HepG2 (cell line): ENCODE data around the gene ARHGEF26. TPM values are rescaled to one million over a fixed set of nuclear protein-coding genes. Genes with fewer than 3 reads are reported as not detected.

Source experiments
- ATAC-seq: fragments of 200-7000 bp; cut with Tn5 transposase; 3 replicates; pipeline ENCODE4 v1.9.1; 2020; ENCODE audit warnings: mild to moderate bottlenecking, moderate library complexity
- BruUV-seq: library from RNA; stranded (reverse); fragments of 400-500 nt; replicated peaks from 2 replicates; lab custom pipeline; 2021; lab: Mats Ljungman, UMichigan
- CTCF ChIA-PET: fragments of 300-600 bp; formaldehyde crosslinking; extraction: SDS; loops from one replicate; lab custom pipeline; 2021; ENCODE audit warnings: low total read pairs, inconsistent platforms, low intra/inter-chr PET ratio; lab: Yijun Ruan, JAX
- POLR2A ChIA-PET: fragments of 350-600 bp; sonication (Branson Sonifier 250); formaldehyde crosslinking; loops from one replicate; lab custom pipeline; 2020; ENCODE audit warnings: antibody characterized with exemption, inconsistent platforms; lab: Yijun Ruan, JAX
- DNase-seq: peaks from one replicate; pipeline ENCODE4 v3.0.0-alpha.2; 2015; ENCODE audit warnings: low spot score
- FAIRE-seq: peaks from 3 replicates; lab custom pipeline; 2011; peaks lifted over from hg19 to GRCh38; lab: Jason Lieb, UNC
- H2AFZ ChIP-seq: one replicate; pipeline ENCODE4 v1.6.1; 2011; ENCODE audit warnings: low read length, inconsistent platforms
- H3K27ac ChIP-seq: fragments of 300-600 bp; 3 replicates; pipeline ENCODE4 v1.8.0; 2011; ENCODE audit warnings: mixed run types, mild to moderate bottlenecking, mixed read lengths, low read length, inconsistent platforms; ENCODE audit not compliant: insufficient read depth; ENCODE audit errors: extremely low read length
- H3K27me3 ChIP-seq, 2 experiments: fragments of 200-600 bp in 1 of 2; 2 replicates in 1 of 2; 3 replicates in 1 of 2; pipeline versions ENCODE4 v1.6.0 to v1.8.0; 2011; ENCODE audit warnings: low read length in 2 of 2, mild to moderate bottlenecking in 2 of 2, moderate library complexity in 2 of 2, inconsistent platforms in 1 of 2; ENCODE audit not compliant: insufficient read depth in 2 of 2, control insufficient read depth in 1 of 2
- H3K36me3 ChIP-seq, 2 experiments: fragments of 200-600 bp in 1 of 2; replicated peaks in 1 of 2; 2 replicates in 1 of 2; 3 replicates in 1 of 2; pipeline versions ENCODE4 v1.5.1 to v1.8.0; 2011; ENCODE audit warnings: low read length in 2 of 2, inconsistent platforms in 1 of 2; ENCODE audit not compliant: insufficient read depth in 2 of 2, control insufficient read depth in 1 of 2
- H3K4me1 ChIP-seq: 2 replicates; pipeline ENCODE4 v1.5.1; 2012; ENCODE audit warnings: low read length, inconsistent platforms; ENCODE audit not compliant: insufficient read depth
- H3K4me2 ChIP-seq: 2 replicates; pipeline ENCODE4 v1.6.0; 2011; ENCODE audit warnings: low read depth, low read length, inconsistent platforms
- H3K4me3 ChIP-seq, 3 experiments: fragments of 200-600 bp in 1 of 3; sonication (generic), shearing (Covaris generic) in 1 of 3; replicated peaks in 1 of 3; 2 replicates each; pipeline ENCODE4 v1.5.1; 2011 to 2016; ENCODE audit warnings: low read length in 3 of 3, inconsistent platforms in 2 of 3, low read depth in 2 of 3, mild to moderate bottlenecking in 2 of 3, control low read depth in 1 of 3, mixed read lengths in 1 of 3; ENCODE audit not compliant: insufficient read depth in 1 of 3
- H3K79me2 ChIP-seq: one replicate; pipeline ENCODE4 v1.6.1; 2011; ENCODE audit warnings: low read length, inconsistent platforms; ENCODE audit not compliant: insufficient read depth
- H3K9ac ChIP-seq: 2 replicates; pipeline ENCODE4 v1.6.0; 2011; ENCODE audit warnings: mild to moderate bottlenecking, low read depth, low read length, inconsistent platforms; ENCODE audit not compliant: insufficient read depth
- H3K9me3 ChIP-seq: 2 replicates; pipeline ENCODE4 v1.5.1; 2012; ENCODE audit warnings: mild to moderate bottlenecking, low read length
- H4K20me1 ChIP-seq: 2 replicates; pipeline ENCODE4 v1.6.0; 2011; ENCODE audit warnings: inconsistent platforms, mild to moderate bottlenecking, low read length, moderate library complexity; ENCODE audit not compliant: insufficient read depth
- CHCHD3 ChIP-seq: sonication (generic); formaldehyde crosslinking; IDR thresholded peaks from 2 replicates; pipeline ENCODE4 v1.8.0; 2022; ENCODE audit warnings: mild to moderate bottlenecking, missing genetic modification reagents, moderate library complexity
- FOXM1 ChIP-seq: sonication (generic); formaldehyde crosslinking; IDR thresholded peaks from 2 replicates; pipeline ENCODE4 v1.5.0; 2020; ENCODE audit warnings: missing genetic modification reagents
- MEF2D ChIP-seq: sonication (generic); formaldehyde crosslinking; IDR thresholded peaks from 2 replicates; pipeline ENCODE4 v1.5.1; 2020; ENCODE audit warnings: mild to moderate bottlenecking, missing genetic modification reagents
- PHB2 ChIP-seq: fragments of 450-650 bp; IDR thresholded peaks from 2 replicates; pipeline ENCODE4 v1.6.1; 2018; ENCODE audit not compliant: partially characterized antibody
- ZBTB7A ChIP-seq: sonication (generic); formaldehyde crosslinking; IDR thresholded peaks from 2 replicates; pipeline ENCODE4 v1.8.0; 2022; ENCODE audit warnings: mild to moderate bottlenecking, missing genetic modification reagents
- ZNF678 ChIP-seq: sonication (generic); formaldehyde crosslinking; IDR thresholded peaks from 2 replicates; pipeline ENCODE4 v1.4.0; 2020; ENCODE audit warnings: mild to moderate bottlenecking, missing genetic modification reagents
- WGBS: methylation state at CpG from one replicate; pipeline ENCODE4 v1.1.6; 2017; ENCODE audit warnings: low lambda C conversion rate; 5-methylcytosine and 5-hydroxymethylcytosine counted together
- in situ Hi-C: cut with HindIII; loops from 2 replicates; pipeline ENCODE4 v1.10.0; 2017; ENCODE audit warnings: low pct_unique_long_range_greater_than_20kb; ENCODE audit not compliant: extremely low pct_ligation_motif_present
- intact Hi-C: fragments of 100-400 bp; cut with micrococcal nuclease; formaldehyde crosslinking; loops from one replicate; pipeline ENCODE4 v1.10.0; 2022; ENCODE audit not compliant: unreplicated experiment
- polyA plus RNA-seq, 8 experiments: library from polyadenylated mRNA; depleted of rRNA in 3 of 8; stranded (reverse) in 7 of 8; unstranded in 1 of 8; fragments of >200 nt; fragmentation: Illumina TruSeq in 4 of 8; extraction: Trizol in 4 of 8; gene quantifications; 2 replicates each; pipeline versions ENCODE4 v1.2.1 to v1.2.3, GENCODE V29; 2011 to 2016; ENCODE audit warnings: low read depth in 4 of 8, missing spikeins in 1 of 8, mixed read lengths in 1 of 8; ENCODE audit not compliant: insufficient read depth in 1 of 8
- total RNA-seq, 5 experiments: library from RNA; depleted of rRNA; stranded (reverse); fragments of >200 nt; fragmentation: Illumina TruSeq; extraction: Trizol; gene quantifications; 2 replicates each; pipeline ENCODE4 v1.2.3, GENCODE V29; 2016; ENCODE audit warnings: low read depth in 1 of 5
- TF ChIP-seq, protein P1 (sequence below): sonication (generic); formaldehyde crosslinking; conservative IDR thresholded peaks from 2 replicates; pipeline ENCODE4 v1.8.1; 2023; ENCODE audit warnings: missing genetic modification reagents
- TF ChIP-seq, protein P2 (sequence below): sonication (generic); formaldehyde crosslinking; IDR thresholded peaks from 2 replicates; pipeline ENCODE4 v1.5.0; 2020; ENCODE audit warnings: mild to moderate bottlenecking, missing genetic modification reagents

ARHGEF26 gene
- total and polyA plus RNA-seq, 2 of the 13 experiments (the other 11 are each of a cell fraction or from before 2014, with no cell fraction given) = 0.74 to 6.1 TPM

DNA sequence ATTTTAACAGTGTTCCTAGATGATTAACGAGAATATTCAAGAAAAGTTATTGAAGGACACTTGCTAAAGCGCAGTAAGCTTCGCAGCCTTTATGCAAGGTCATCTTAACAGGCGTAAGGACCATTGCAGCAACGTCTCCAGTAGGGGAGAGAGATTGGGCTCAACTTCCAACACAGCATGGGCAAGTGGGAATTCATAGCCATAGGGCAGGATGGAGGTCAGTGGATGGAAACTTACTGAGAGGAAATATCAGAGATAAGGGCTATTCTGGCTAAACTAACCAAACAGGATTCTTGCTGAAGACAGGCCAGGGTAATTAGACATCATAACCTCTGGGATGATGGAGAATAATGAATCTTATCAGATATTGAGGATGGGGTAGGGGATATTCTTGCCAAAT lies 120.3 kb downstream of the ARHGEF26 start:
- DNase-seq (no peak), FAIRE-seq (no peak), ATAC-seq (no peak)
- intact Hi-C loops (no loop called here), in situ Hi-C loops (no loop called here)
- Histone ChIP-seq H3K4me1 (no peaks in the 10 kb centered on the region), H3K36me3 (no peaks in the 10 kb centered on the region), H3K9me3 (no peaks in the 10 kb centered on the region), H3K27me3 (no peaks in the 10 kb centered on the region), H3K4me3 (no peak overlapping the region), H3K9ac (no peak overlapping the region), H3K79me2 (no peaks in the 10 kb centered on the region), H2AFZ (no peak overlapping the region), H4K20me1 (no peaks in the 10 kb centered on the region), H3K4me2 (no peak overlapping the region), H3K27ac (no peak overlapping the region)
- ChIA-PET POLR2A (no interaction called here), CTCF (no interaction called here)
- TF ChIP-seq FOXM1 (no peak), PHB2 (no peak), ZBTB7A (CRISPR knock-in tag) (no peak), CHCHD3 (no peak), MEF2D (CRISPR knock-in tag) (no peak), ZNF678 (no peak)
- TF ChIP-seq, protein P1, sequence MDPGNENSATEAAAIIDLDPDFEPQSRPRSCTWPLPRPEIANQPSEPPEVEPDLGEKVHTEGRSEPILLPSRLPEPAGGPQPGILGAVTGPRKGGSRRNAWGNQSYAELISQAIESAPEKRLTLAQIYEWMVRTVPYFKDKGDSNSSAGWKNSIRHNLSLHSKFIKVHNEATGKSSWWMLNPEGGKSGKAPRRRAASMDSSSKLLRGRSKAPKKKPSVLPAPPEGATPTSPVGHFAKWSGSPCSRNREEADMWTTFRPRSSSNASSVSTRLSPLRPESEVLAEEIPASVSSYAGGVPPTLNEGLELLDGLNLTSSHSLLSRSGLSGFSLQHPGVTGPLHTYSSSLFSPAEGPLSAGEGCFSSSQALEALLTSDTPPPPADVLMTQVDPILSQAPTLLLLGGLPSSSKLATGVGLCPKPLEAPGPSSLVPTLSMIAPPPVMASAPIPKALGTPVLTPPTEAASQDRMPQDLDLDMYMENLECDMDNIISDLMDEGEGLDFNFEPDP (CRISPR knock-in tag) = no peak
- TF ChIP-seq, protein P2, sequence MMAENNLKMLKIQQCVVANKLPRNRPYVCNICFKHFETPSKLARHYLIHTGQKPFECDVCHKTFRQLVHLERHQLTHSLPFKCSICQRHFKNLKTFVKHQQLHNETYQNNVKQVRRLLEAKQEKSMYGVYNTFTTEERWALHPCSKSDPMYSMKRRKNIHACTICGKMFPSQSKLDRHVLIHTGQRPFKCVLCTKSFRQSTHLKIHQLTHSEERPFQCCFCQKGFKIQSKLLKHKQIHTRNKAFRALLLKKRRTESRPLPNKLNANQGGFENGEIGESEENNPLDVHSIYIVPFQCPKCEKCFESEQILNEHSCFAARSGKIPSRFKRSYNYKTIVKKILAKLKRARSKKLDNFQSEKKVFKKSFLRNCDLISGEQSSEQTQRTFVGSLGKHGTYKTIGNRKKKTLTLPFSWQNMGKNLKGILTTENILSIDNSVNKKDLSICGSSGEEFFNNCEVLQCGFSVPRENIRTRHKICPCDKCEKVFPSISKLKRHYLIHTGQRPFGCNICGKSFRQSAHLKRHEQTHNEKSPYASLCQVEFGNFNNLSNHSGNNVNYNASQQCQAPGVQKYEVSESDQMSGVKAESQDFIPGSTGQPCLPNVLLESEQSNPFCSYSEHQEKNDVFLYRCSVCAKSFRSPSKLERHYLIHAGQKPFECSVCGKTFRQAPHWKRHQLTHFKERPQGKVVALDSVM = no peak
- BruUV-seq = no TSS peak
- WGBS = 66% methylated on average over 5 of the region's 5 CpGs
